Measurements from ENCODE around the gene INCENP. TPM values are rescaled to one million over a fixed set of nuclear protein-coding genes. Genes with fewer than 3 reads are reported as not detected.

INCENP gene
- polyA plus RNA-seq, 1 experiment, result 14.2 TPM

DNA sequence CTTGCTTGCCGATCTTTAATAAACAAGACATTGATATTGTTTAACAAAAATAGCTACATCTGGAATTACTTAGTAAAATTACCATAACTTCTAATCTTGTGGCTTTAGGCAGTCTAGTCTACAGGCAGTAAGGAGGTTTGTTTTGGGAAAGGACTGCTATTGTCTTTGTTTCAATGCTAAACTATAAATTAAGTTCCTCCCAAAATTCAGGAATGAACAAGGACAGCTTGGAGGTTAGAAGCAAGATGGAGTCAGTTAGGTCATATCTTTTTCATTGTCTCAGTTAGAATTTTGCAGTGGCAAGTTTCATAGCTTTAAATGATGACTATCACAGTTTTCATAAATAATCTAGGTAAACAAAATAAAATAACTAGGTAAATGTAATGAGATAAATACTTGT lies 36.1 kb upstream of the INCENP start:
- Histone ChIP-seq H3K27me3 (ENCODE audit: control insufficient read depth, insufficient read depth, low read length) (no peaks in the 10 kb centered on the region), H3K4me3 (ENCODE audit: low read depth, low read length) (no peak overlapping the region), H3K36me3 (ENCODE audit: control insufficient read depth, insufficient read depth, low read length) (no peaks in the 10 kb centered on the region)
- DNase-seq (ENCODE audit: low read depth), result no peak
- POLR2A ChIA-PET, result no interaction called here
- TF ChIP-seq, protein P1, sequence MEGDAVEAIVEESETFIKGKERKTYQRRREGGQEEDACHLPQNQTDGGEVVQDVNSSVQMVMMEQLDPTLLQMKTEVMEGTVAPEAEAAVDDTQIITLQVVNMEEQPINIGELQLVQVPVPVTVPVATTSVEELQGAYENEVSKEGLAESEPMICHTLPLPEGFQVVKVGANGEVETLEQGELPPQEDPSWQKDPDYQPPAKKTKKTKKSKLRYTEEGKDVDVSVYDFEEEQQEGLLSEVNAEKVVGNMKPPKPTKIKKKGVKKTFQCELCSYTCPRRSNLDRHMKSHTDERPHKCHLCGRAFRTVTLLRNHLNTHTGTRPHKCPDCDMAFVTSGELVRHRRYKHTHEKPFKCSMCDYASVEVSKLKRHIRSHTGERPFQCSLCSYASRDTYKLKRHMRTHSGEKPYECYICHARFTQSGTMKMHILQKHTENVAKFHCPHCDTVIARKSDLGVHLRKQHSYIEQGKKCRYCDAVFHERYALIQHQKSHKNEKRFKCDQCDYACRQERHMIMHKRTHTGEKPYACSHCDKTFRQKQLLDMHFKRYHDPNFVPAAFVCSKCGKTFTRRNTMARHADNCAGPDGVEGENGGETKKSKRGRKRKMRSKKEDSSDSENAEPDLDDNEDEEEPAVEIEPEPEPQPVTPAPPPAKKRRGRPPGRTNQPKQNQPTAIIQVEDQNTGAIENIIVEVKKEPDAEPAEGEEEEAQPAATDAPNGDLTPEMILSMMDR (IDR thresholded peaks at IDR 0.05; ENCODE audit: insufficient read depth, low read depth, low read length), result no peak
- CTCF ChIA-PET, result interaction anchor here (1.0 to 2.2 kb wide), 5 partner anchors 9 to 290 kb away, joined by 3 to 15 read pairs (median 3); no protein-coding TSS in a partner anchor

DNA sequence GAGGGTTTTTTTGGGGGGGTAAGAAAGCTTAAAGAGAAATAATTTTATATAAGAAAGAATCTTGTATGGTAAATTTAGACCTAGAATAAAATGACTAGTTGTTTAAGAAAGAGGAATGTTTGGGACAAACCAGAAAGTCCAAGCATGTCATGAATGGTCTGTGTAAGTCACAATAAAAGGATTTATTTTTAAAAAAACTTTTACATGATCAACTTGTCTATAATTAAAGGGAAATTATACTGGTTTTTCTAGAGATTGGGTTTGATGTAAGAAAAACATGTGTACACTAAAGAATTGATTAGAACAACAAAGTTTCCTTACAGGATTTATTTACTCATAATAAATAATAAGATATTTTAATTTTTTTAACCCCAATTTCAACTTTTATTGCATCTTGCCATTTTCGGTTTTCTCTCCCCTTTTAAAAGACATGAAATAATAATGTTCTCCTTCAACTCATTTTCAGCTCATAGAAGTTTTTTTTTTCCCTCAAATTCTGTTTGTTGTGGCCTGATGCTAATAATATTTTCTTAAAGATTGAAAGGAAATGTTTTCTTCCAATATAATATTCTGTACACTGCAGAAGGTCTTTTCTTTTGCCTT lies 35.4 kb upstream of the INCENP start:
- H3K36me3 ChIP-seq (ENCODE audit: control insufficient read depth, insufficient read depth, low read length), result no peaks in the 10 kb centered on the region
- H3K27me3 ChIP-seq (ENCODE audit: control insufficient read depth, insufficient read depth, low read length), result no peaks in the 10 kb centered on the region
- ChIA-PET CTCF (interaction anchor here (1.0 to 6.0 kb wide), 4 partner anchors 7 to 291 kb away, joined by 3 to 28 read pairs (median 9); no protein-coding TSS in a partner anchor), POLR2A (no interaction called here)
- TF ChIP-seq, protein P1 (IDR thresholded peaks at IDR 0.05; ENCODE audit: insufficient read depth, low read depth, low read length), result no peak
- DNase-seq (ENCODE audit: low read depth), result no peak
- no peak overlapping the region for H3K4me3 ChIP-seq (ENCODE audit: low read depth, low read length)

DNA sequence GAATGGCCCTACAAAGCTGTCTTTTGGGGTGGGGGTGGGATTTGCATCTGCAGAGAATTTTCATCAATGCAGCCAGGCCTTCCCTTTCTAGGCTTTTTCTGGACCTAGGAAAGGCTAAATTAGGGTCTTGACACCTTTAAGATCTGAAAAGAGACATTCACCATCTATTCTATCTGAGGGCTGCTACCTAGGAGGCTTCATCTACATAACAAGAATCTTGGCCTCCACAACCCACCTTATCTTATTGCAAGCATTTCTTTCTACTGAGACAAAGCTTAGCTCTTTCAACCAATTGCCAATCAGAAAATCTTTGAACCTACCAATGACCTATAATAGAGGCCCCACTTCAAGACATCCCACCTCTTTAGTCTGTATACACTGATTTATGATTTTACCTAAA lies 20.7 kb upstream of the INCENP start:
- TF ChIP-seq, protein P1 (IDR thresholded peaks at IDR 0.05; ENCODE audit: insufficient read depth, low read depth, low read length), result no peak
- H3K36me3 ChIP-seq (ENCODE audit: control insufficient read depth, insufficient read depth, low read length), result no peaks in the 10 kb centered on the region
- ChIA-PET CTCF (interaction anchor here (0.9 to 7.2 kb wide), 5 partner anchors 9 to 306 kb away, joined by 4 to 83 read pairs (median 5); partner anchors contain the start of gene BEST1), POLR2A (no interaction called here)
- H3K4me3 ChIP-seq (ENCODE audit: low read depth, low read length), result no peak overlapping the region
- no peak for DNase-seq (ENCODE audit: low read depth)
- H3K27me3 ChIP-seq (ENCODE audit: control insufficient read depth, insufficient read depth, low read length), result no peaks in the 10 kb centered on the region

DNA sequence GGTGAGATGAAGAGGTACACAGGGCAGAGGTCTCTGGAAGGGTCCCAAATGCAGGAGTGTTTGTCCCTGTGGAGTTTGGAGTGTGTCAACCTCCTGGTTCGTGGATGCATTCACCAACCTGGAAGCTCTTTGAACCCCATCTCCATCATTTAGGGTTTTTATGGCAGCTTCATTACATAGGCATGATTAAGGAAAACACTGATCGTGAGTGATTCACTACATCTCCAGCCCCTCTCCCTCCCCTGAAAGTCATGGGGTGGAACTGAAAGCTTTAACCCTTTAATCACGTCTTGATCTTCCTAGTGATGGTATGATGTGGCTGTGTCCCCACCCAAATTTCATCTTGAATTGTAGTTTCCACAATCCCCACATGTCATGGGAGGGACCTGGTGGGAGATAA lies 19.8 kb upstream of the INCENP start:
- Histone ChIP-seq H3K36me3 (ENCODE audit: control insufficient read depth, insufficient read depth, low read length) (no peaks in the 10 kb centered on the region), H3K27me3 (ENCODE audit: control insufficient read depth, insufficient read depth, low read length) (no peaks in the 10 kb centered on the region), H3K4me3 (ENCODE audit: low read depth, low read length) (no peak overlapping the region)
- TF ChIP-seq, protein P1 (IDR thresholded peaks at IDR 0.05; ENCODE audit: insufficient read depth, low read depth, low read length), result no peak
- ChIA-PET CTCF (interaction anchor here (0.9 to 7.2 kb wide), 6 partner anchors 8 to 307 kb away, joined by 3 to 83 read pairs (median 4); partner anchors contain the start of gene BEST1), POLR2A (no interaction called here)
- DNase-seq (ENCODE audit: low read depth), result no peak

DNA sequence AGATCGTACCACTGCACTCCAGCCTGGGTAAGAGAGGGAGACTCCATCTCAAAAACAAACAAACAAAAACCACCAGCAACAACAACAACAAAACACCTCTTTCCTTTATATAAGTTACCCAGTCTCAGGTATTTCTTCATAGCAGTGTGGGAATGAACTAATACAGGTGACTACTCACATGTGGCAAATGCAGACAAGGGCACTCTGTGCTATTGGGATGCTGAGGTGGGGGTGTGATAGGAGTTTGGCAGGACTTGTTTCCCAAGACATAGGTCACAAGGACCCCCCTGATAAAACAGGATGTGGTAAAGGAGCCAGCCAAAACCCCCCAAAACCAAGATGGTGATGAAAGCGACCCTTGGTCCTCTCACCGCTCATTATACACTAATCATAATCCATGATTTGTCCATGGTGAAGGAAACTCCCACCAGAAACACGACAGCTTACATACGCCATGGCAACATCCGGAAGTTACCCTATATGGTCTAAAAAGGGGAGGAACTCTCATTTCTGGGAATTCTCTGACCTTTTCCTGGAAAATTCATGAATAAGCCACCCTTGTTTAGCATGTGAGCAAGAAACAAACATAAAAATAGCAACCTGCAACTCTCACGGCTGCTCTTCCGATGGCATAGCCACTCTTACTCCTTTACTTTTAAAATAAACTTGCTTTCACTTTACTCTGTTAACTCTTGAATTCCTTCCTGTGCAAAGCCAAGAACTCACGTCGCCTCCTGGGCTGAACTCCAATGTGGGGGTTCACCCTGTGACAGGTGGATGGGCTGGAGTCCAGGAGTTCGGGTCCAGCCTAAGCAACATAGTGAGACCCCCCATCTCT lies 18.8 kb upstream of the INCENP start:
- Histone ChIP-seq H3K36me3 (ENCODE audit: control insufficient read depth, insufficient read depth, low read length) (no peaks in the 10 kb centered on the region), H3K27me3 (ENCODE audit: control insufficient read depth, insufficient read depth, low read length) (no peaks in the 10 kb centered on the region), H3K4me3 (ENCODE audit: low read depth, low read length) (peak overlapping the region; percentile 8)
- TF ChIP-seq, protein P1 (IDR thresholded peaks at IDR 0.05; ENCODE audit: insufficient read depth, low read depth, low read length), result no peak
- CTCF ChIA-PET, result interaction anchor here (1.3 to 7.2 kb wide), 6 partner anchors 23 to 356 kb away, joined by 3 to 84 read pairs (median 36); partner anchors contain the start of gene BEST1
- peak; percentile 55 for DNase-seq (ENCODE audit: low read depth)
- POLR2A ChIA-PET, result no interaction called here

Data from BJ (cell line).